Measurements from ENCODE around the gene VAMP1.
A peak's percentile ranks its signal among the peaks of the same experiment; 100 is the strongest.

VAMP1 gene

DNA sequence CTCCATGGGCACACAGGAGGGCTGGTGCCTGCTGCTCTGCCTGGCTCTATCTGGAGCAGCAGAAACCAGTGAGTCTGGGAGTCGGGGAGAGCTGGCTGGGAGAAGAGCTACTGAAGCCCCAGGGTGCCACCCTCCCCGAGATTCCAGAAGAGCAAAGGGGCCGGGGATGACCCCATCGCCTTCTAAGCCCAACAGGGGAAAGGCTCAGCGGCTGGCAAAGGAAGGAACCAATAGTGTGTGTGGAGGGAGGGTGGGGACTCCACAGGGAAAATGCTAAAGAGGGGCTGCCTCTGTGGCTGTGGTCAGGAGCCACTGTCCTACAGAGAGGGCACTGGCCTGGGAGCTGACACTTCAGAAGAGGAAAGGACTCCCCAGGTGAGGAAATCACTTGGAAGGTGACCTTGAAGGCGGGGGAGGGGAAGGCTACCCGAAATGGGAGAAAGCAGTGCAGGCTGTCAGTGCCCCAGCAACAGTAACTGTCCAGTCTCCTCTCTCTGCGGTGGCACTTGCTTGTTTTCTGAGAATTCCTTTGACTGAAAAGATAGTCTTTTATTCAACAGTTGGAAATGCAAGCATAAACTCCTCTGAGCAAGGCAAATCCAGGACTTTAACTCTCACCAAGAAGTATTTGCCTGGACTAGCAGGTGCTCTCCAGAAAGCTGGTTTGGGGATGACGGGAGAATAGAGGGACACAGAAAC is 18.1 kb downstream of the VAMP1 start:
- H3K4me3 ChIP-seq (ENCODE audit: low read depth, low read length): peak overlapping the region; percentile 83
- TF ChIP-seq, protein P1, sequence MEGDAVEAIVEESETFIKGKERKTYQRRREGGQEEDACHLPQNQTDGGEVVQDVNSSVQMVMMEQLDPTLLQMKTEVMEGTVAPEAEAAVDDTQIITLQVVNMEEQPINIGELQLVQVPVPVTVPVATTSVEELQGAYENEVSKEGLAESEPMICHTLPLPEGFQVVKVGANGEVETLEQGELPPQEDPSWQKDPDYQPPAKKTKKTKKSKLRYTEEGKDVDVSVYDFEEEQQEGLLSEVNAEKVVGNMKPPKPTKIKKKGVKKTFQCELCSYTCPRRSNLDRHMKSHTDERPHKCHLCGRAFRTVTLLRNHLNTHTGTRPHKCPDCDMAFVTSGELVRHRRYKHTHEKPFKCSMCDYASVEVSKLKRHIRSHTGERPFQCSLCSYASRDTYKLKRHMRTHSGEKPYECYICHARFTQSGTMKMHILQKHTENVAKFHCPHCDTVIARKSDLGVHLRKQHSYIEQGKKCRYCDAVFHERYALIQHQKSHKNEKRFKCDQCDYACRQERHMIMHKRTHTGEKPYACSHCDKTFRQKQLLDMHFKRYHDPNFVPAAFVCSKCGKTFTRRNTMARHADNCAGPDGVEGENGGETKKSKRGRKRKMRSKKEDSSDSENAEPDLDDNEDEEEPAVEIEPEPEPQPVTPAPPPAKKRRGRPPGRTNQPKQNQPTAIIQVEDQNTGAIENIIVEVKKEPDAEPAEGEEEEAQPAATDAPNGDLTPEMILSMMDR (IDR thresholded peaks at IDR 0.05; ENCODE audit: borderline replicate concordance, insufficient read depth, low read depth, low read length): no peak

DNA sequence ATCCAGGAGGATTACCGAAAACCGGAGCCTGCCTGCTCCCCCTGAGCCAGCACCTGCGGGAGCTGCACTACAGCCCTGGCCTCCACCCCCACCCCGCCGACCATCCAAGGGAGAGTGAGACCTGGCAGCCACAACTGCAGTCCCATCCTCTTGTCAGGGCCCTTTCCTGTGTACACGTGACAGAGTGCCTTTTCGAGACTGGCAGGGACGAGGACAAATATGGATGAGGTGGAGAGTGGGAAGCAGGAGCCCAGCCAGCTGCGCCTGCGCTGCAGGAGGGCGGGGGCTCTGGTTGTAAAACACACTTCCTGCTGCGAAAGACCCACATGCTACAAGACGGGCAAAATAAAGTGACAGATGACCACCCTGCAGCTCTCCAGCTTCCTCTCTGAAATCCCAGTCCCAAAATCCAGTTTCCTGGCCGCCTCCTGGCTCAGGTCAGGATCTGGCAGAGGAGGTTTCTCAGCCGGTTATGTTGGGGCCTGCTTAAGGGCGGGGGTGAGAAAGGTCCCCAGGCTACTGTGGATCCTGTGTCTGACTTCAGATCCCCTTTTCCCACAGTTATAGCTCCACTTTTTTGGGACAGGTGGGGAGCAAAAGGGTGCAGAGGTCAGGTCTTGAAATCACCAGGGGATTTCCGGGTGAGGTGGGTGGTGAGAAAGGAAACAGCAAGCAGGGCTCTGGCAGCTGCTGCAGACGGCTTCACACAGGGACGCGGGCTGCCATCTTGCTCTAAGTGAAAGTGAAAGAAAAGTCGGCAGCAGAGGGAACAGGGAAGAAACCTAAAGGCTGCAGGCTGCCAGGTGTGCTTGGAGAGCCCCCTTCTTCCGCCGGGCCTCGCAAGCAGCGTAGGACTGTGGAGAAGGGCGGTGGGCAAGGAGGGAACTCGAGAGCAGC is 18.9 kb downstream of the VAMP1 start, which contains the start of gene TAPBPL:
TSS of gene TAPBPL (plus strand) at position 695 of the 897 bp plus-strand sequence. CDS start 207 bp downstream, outside the sequence.
- TF ChIP-seq, protein P1 (IDR thresholded peaks at IDR 0.05; ENCODE audit: borderline replicate concordance, insufficient read depth, low read depth, low read length): no peak
- H3K4me3 ChIP-seq (ENCODE audit: low read depth, low read length): peak within 1 kb of the TSS; percentile 83

DNA sequence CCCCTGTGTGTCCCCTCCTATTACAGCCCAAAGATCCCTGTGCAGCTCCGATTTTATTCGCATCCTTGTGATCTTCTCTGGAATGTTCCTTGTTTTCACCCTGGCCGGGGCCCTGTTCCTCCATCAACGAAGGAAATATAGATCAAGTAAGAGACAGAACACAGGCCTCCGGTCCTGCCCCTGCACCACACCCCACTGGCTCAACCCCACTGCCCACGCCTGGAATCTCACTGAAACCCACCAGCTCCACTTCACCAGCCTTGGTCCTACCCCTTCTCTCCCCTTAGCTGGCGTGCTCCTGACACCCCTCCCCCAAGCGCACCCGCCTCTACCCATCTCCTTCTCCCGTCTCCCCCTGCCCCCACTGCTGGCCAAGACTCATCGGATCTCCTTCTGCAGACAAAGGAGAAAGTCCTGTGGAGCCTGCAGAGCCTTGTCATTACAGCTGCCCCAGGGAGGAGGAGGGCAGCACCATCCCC is 19.6 kb downstream of the VAMP1 start:
- TF ChIP-seq, protein P1 (IDR thresholded peaks at IDR 0.05; ENCODE audit: borderline replicate concordance, insufficient read depth, low read depth, low read length): no peak
- peak overlapping the region; percentile 83 for H3K4me3 ChIP-seq (ENCODE audit: low read depth, low read length)

DNA sequence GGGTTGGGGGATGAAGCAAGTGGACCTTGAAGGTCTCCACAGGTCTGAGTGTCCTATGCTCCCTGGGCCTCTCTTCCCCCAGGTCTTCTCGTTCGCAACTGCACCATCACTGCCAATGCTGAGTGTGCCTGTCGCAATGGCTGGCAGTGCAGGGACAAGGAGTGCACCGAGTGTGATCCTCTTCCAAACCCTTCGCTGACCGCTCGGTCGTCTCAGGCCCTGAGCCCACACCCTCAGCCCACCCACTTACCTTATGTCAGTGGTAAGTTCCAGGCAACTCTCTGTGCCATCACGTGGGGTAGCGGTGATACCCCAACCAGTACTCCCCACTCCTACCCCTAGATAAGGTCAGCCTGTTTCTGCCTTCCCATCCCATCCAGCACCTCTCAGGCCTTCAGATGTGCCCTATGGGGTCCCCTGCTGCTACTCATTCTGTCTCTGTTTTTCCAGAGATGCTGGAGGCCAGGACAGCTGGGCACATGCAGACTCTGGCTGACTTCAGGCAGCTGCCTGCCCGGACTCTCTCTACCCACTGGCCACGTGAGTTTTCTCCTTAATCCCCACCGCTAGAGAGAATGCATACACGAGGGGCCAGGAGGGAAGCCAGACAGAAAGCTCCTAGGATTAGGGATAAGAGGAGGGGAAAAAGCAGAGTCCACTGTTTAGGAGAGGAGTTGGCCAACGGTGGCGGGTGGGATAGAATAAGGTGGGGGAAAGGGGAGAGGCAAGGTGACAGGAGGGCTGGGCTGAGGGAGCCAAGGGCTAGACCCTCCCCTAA is 20.2 kb downstream of the VAMP1 start:
- TF ChIP-seq, protein P1 (IDR thresholded peaks at IDR 0.05; ENCODE audit: borderline replicate concordance, insufficient read depth, low read depth, low read length): no peak
- peak overlapping the region; percentile 83 for H3K4me3 ChIP-seq (ENCODE audit: low read depth, low read length)

DNA sequence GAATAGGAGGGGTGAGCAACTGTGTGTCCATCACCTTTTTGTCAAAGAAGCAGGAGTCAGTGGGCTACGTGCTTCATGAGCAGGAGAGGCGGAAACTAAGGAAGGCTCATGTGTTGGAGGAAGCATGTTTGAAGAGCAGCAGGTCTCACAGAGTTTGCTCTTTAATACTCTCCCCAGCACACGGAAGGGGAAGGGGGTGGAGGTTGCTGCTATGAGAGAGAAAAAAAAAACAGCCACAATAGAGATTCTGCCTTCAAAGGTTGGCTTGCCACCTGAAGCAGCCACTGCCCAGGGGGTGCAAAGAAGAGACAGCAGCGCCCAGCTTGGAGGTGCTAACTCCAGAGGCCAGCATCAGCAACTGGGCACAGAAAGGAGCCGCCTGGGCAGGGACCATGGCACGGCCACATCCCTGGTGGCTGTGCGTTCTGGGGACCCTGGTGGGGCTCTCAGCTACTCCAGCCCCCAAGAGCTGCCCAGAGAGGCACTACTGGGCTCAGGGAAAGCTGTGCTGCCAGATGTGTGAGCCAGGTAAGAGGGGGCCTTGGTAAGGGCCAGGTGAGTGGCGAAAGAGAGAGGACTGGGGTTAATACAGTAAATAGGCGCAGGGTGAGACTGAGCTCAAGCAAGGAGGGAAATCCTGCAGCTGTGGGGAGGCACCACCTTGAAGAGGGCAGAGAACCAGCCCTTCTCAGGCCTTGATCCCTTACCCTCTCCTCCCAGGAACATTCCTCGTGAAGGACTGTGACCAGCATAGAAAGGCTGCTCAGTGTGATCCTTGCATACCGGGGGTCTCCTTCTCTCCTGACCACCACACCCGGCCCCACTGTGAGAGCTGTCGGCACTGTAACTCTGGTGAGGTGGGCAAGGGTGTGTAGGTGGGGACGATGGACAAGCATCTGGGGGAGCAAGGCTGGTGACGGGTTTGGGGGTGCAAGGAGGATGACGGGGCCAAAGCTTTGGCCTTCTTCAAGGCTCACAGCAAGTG is 25.5 kb downstream of the VAMP1 start, which contains the start of gene CD27:
TSS of gene CD27 (plus strand) at position 252 of the 985 bp plus-strand sequence. CDS start at position 393, 141 bp downstream.
- TF ChIP-seq, protein P1 (IDR thresholded peaks at IDR 0.05; ENCODE audit: borderline replicate concordance, insufficient read depth, low read depth, low read length): no peak
- H3K4me3 ChIP-seq (ENCODE audit: low read depth, low read length): peak within 1 kb of the TSS; percentile 88

DNA sequence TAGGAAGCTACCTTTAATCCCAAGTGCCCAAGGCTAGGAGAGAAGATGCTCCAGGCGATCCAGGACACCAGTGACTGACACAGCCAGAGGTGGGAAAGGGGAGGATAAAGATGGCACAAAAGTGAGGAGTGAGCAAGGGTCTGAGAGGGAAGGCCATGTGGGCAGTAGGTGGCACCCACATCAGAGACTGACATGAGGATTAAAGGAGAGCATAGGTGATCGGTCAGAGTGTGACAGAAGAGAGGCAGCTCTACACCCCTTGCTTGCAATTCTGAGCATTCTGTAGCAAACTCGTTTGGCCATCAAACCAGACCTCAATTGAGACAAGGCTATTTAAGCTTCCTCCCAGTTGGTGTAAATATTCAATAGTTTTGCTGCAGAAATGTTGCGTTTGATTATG is 26.4 kb downstream of the VAMP1 start:
- TF ChIP-seq, protein P1 (IDR thresholded peaks at IDR 0.05; ENCODE audit: borderline replicate concordance, insufficient read depth, low read depth, low read length): no peak
- H3K4me3 ChIP-seq (ENCODE audit: low read depth, low read length): peak overlapping the region; percentile 31
